ENCODE results near the gene F9. TPM values are rescaled to one million over a fixed set of nuclear protein-coding genes. Genes with fewer than 3 reads are reported as not detected.

The F9 gene
- total RNA-seq, 1 donor from 2014 or later: not detected

DNA sequence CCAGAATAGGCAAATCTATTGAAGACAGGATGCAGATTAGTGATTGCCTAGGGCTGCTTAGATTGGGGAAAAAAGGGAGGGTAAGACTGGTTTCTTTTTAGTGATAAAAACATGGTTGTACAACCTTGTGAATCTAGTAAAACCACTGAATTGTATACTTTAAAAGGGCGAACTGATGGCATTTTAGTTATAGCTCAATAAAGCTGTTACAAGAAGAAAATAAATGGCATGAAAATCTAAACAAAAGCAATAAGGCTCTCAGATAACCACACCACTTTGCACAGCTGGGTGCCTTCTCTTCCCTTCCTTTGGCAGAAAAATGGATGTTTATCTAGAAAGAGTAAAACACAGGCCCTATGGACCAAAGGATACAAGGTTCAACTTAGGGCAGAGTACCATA lies 69.6 kb downstream of the F9 start:
- Mint-ChIP-seq H3K27ac (ENCODE audit: unreplicated experiment) (no peak overlapping the region), H3K4me3 (no peak overlapping the region)
- TF ChIP-seq CTCF (conservative IDR thresholded peaks at IDR 0.05): no peak

More for the DNA sequence above, 69.6 kb downstream of the F9 start:
- peaks cover 10% of the 10 kb centered on the region for H3K9me3 Mint-ChIP-seq
- no peak for DNase-seq (ENCODE audit: low read depth, low spot score)
- no peaks in the 10 kb centered on the region for H3K36me3 Mint-ChIP-seq (ENCODE audit: low read depth)
- no peaks in the 10 kb centered on the region for H3K27me3 Mint-ChIP-seq (ENCODE audit: low read depth)
- H3K4me1 Mint-ChIP-seq: no peaks in the 10 kb centered on the region

Other genes starting within 250 kb of the F9 start
- 0.23 and 0.34 TPM in 2 replicates for gene MCF2, start 177.4 kb downstream of the F9 start, total RNA-seq